Ecto neural progenitor cell (in vitro differentiated cells): ENCODE data around the gene EPN2.

Experiments used
- DNase-seq: peaks from one replicate; pipeline ENCODE4 v3.0.0-alpha.2; 2018; ENCODE audit warnings: low spot score

The EPN2 gene

DNA sequence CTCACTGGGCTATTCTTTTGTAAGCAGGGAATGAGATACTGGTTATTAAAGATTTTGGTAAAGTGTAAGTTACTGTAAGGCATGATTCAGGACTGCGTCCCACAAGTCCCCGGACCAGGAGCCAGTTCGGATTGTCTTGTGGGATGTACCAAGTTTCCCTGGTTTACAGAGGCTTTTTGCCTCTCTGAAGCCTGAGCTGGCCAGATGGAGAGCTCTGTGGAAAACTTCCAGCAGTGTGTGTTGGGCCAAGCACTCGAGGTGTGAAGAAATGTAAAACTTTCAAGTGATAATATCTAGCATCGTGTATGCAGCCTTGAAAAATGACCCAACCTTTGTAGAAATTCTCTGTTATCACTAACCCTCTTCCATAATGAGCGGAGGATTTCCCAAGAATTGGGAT lies 2.4 kb downstream of the EPN2 start:
- DNase-seq = no peak

DNA sequence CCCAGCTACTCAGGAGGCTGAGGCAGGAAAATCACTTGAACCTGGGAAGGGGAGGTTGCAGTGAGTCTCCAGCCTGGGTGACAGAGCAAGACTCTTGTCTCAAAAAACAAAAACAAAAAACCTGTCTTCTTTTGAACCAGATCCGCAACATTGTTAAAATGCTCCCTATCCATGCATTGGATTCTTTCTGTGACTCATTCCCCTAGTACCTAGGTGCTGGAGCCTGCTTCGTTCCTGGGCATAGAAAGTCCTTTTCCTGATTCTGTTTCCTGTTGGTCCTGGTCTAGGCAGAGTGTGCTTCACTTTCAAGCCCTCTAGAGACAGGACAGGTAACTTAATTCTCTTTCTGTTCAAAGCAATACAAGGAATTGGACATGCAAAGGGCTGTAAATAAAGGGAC lies 5.2 kb downstream of the EPN2 start:
- no peak for DNase-seq

DNA sequence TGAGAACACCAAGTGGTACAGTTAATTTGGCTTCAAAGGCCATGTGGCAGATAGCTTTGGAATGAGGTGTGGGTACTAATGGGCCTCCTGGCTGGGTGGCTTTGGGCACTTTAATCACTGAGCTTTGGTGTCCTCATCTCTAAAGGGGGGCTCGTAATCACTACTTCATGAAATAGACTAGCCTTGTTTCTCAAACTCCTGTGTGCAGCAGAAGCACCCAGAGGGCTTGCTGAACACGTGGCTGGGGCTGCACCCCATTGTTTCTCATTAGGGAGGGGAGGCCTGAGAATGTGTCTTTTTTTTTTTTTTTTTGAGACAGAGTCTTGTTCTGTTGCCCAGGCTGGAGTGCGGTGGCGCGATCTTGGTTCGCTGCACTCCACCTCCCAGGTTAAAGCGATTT lies 5.8 kb downstream of the EPN2 start:
- DNase-seq = no peak

DNA sequence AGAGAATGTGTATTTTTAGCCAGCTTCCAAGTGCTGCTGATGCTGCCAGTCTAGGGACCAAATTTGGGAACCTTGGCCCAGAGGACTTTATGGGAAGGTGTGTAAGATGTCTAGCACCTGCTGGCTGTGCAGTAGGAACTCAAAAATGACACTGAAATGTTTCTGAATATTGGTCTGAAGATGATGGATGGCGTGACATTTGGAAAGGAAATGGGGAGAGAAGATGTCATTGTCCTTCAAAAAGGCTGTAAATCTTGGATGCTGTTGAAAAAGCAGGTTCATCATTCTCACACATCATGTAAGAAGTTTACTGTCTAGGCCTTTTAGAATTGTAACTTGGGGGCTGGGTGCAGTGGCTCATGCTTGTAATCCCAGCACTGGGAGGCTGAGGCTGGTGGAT lies 6.7 kb downstream of the EPN2 start:
- DNase-seq = no peak

DNA sequence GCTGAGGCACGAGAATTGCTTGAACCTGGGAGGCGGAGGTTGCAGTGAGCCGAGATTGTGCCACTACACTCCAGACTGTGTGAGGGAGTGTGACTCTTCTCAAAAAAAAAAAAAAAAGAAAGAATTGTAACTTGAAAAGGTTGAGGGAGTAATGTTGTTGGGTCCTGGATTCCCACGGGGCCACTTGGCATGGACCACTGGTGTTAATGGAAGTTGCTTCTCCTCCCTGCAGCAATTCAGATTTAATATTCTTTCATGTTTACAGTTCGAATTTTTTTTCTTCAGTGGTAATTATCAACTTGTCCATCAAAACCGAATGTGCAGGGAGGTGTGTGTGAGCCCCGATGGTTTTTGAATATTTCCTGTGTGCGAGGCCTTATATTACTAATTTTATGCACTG lies 7.2 kb downstream of the EPN2 start:
- DNase-seq = no peak

DNA sequence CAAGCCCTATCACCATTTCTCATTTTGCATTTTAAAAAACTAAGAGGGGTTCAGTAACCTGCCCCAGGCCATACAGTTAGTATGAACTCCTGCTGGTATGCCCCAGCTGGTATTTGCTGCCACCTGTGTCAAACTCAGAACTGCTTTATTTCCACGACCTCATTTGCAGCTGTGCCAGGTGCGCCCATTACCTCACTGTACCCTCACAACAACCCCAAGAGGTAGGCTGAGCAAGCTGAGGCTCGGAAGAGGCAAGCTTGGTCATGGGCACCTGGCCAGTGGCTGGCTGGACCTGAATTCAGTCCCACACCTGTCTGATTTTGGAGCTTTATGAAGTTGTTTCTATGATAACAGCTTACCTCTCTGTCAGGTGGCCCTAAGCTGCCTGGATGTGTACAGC lies 7.6 kb downstream of the EPN2 start:
- no peak for DNase-seq

DNA sequence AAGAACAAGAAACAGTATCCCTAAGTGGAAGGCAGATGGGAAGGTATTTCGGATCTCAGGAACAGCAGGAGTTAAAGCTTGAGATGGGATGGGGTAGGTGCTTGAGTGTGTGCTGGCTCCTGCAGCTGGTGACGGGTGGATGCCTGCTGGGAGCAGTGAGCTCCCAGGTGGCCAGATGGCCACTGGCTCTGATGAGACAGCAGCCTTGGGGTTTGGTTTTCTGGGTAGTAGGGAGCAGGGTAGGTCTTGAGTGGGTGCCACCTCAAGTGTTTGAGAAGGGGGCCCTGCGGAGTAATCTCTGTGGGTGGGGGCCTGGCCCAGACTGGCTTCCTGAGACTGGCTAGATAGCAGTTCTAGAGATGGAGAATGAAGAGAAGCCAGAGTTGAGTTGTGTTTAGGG lies 10.3 kb downstream of the EPN2 start:
- DNase-seq = no peak

DNA sequence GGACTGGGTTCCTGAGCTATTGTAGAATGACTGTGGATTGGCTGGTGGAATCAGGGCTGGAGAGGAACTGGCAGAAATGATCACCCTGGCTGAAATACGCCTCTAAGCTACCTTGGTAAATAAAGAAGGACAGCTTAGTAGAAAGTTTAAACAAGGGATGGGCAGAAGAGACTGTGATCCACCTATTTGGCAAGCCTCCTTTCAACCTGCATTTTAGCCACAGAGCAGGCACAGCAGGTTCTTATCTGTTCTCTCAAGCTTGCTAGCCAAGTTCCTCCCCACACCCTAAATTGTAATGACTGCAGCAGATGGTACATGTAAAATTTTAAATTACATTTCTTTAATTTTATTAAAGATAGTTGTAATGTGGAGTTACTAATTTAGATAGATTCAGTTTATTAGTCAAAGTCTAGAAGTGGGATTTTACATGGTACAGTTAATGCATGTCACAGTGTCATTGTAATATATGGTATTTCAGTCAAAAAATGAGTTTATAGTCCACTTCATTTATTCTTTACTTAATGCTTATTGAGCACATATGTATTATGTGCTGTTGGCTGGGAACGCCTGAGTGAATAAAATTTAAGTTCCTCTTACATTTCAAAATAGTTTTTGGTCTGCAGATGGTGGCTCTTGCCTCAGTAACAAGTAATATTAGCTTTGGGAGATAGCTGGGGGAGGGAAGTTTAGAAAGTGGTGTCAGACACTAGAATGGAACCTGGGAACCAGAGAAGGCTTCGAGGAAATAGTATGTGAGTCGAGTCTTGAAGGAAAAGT lies 11.2 kb downstream of the EPN2 start:
- DNase-seq = no peak

DNA sequence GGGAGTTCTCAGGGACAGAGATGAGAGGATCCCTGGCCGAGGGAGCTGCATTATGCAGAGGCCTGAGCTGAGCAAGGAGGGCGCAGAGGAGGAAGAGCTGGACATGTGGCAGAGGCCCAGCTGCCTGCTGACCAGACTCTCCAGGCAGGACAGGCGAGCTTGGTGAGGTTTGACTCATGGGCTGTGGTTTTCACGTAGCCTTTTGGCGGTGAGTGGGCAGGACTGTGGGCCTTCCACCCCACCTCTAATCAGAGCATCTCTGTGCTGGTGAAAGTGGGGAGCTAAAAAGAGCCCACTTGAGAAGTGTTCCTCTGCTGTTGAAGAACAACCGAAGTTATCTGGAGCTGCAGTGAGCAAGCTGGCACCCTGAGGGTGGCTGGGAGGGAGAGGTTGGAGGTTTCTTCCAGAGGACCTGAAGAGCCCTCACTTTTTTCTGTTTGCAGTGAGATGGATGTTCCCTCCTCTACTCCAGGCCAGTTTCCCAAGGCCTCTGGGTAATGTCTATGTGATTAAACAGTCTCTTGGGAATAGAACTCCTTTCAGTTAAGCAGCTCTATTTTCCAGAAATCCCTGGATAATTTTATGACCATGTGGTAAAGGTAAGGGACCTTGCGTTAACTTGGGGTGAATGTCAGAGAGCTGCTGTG lies 11.9 kb downstream of the EPN2 start:
- no peak for DNase-seq

DNA sequence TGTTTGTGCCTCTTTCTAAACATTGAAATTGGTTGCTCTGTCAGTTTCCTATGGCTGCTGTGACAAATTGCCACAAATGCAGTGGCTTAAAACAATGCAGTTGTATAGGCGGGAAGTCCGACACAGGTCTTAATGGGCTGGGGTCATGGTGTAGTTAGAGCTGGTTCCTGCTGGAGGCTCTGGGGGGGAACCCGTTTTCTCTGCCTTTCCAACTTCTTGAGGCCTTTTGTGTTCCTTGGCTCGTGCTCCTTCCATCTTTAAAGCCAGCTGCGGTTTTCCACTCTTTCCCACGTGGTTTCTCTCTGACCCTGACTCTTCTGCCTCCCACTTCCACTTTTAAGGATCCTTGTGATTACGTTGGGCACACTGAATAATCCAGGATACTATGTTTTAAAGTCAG lies 12.5 kb downstream of the EPN2 start:
- no peak for DNase-seq

DNA sequence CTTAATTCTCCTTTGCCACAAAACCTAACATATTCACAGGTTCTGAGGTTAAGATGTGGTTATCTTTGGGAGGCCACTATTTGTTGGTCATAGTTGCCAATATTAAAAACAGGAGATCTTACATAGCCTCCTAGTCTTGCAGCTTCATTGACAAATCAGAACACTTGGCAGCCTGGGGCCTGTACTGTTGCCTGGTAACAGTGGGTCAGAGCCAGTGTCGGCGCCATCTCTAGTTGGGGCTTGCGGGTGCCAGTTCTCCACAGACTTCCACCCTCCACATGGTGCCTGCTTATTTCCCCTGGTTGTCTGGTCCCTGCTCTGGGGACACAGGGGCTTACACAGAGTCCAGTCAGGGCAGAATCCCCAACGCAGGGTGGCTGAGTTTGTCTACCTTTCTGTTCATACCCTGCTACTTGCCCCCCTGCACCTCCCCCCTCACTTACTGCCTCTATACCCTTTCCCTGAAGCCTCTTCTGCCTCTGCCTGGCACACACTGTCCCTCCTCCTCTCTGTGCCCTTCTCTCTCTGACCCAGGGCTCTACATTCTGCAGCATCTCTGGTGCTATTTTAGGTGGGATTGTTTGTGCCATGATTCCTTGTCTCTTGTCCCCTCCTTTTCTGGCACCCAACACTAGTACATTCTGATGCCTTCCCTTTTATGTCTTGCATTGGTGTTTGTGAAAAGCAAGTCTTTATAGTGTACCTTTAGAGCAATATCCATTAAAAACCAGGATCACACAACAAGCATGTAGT lies 13.4 kb downstream of the EPN2 start:
- DNase-seq = no peak

DNA sequence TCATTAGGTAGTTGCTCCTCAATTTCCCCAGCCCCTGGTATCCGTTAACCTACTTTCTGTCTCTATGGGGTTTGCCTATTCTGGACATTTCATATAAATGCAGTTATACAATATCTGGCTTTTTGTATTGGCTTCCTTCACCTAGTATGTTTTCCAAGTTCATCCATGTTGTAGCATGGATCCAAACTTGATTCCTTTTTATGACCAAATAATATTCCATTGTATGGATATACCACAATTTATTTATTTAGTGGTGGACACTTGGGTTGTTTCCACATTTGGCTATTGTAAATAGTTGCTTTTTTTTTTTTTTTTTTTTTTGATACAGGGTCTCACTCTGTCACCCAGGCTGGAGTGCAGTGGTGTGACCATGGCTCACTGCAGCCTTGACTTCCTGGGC lies 15.9 kb downstream of the EPN2 start:
- no peak for DNase-seq

DNA sequence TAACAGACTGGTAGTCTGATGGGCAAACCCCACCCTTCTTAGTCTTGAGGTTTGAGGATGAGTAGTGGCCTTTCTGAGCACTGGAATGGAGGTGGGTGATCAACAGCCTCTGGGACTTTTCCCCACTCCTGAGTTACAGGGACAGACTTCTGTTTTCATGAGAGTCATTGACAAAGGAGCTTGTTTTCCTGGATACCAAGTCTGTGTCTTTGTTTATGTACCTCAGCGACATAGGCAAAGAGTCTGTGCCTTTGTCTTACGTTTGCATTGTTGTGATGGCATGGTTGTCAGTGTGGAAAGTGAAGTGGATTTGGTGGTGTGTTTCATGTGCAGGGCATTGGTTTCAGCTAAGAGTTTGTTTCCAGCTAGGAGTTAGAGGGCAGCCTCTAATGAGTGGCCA lies 17.5 kb downstream of the EPN2 start:
- no peak for DNase-seq

DNA sequence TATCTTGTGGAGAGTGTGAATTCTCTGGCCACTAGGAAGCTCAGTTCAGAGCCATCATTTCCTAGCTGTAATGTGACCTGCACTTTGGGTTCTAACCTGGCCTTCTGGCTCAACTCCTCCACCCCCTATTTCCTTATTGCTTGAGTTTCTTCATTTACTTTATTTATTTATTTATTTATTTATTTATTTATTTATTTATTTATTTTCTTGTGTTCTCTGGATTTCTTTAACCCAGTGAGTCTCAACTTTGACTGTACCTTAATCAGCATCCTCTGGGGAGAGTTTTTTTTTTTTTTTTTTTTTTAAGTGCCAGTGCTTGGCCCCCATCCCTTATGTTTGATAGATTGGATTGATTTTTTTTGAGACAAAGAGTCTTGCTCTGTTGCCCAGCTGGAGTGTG lies 18.1 kb downstream of the EPN2 start:
- no peak for DNase-seq

DNA sequence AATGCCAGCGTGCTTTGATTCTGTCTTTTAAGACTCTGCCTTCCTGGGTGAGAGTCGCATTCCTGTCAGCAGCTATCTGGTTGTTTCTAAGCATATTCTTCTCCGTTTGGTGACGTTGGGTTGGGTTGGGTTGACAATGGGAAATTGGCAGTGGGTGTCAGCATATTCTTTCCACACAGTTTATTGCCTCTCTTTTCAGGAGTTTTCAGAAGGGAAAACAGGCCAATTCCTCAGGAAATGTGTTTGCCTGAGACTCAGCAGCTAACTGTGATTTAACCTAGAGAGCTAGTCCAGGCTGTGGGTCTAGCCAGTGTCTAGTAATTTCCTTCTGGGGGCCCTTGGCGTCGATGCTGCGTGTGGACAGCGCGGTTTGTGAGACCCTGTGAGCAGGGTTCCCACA lies 21.2 kb downstream of the EPN2 start:
- no peak for DNase-seq

DNA sequence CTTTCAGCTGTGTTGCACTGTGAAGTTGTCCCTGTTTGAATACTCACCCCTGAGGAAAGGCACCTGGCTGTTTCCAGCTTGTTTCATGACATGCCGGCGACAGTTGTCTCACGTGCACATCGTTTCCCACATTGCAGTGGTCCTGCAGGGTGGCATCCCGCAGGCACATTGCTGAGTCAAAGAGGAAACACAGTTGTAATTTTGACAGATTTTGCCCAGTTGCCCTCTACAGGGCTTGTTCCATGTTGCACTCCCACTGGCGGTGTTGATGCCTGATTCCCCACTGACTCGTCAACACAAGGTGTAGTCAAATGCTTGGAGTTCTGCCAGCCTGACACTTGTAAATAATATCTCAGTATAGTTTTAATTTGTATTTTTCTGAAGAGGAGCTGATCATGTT lies 23.8 kb downstream of the EPN2 start:
- no peak for DNase-seq

DNA sequence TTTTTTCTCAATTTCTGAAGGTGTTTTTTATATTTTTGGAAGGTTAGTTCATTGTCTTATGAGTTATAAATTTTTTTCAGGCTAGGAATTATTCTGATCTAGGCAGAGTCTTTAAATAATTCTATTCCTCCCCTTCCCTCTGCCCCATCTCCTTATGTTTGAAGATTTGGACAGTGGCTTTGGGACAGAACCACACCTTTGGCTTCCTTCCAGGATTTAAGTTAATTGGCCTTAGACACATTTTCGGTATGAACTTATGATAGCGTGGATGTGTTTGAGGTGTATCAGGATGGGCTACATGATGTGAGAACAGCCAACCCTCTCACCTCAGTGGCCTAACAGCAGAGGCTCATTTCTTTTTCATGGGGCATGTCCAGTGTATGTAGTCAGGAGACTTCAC lies 24.3 kb downstream of the EPN2 start:
- DNase-seq = no peak

DNA sequence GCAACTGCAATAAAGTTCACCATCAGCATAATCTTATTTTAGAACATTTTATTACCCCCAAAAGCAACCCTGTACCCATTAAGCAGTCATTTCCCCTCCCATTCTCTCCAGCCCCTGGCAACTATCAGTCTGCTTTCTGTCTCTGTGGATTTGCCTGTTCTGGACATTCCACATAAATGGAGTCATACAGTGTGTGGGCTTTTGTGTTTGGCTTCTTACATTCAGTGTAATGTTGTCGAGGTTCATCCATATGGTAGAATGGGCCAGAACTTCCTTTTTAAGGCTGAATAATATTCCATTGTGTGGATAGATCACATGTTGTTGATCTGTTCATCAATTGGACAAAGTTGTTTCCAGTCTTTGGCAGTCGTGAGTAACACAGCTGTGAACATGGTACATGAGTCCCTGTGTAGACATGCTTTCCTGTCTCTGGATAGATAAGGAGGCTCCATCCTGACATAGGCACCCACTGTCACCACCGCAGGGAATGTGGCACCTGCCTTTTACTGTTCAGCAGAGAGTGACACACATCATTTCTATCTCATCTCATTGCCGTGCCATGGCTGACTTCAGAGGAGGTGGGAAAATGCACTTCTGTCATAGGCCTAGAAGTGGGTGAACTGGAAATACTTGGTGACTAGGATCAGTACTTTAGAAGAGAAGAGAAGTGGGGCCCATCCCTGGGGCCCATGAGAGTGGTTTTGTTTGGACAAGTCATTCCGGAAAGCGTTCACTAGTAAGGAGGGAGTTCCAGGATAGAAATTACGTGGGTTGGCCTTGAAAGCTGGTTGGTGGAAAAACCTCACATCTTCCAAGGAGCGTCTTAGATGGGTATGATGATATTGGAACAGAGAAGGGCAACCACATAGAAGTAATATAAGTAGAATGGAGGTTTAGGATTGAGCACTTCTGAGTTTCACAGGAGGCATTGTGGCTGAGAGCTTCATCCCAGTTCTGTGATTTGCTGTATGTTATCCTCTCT lies 25.8 kb downstream of the EPN2 start:
- no peak for DNase-seq

DNA sequence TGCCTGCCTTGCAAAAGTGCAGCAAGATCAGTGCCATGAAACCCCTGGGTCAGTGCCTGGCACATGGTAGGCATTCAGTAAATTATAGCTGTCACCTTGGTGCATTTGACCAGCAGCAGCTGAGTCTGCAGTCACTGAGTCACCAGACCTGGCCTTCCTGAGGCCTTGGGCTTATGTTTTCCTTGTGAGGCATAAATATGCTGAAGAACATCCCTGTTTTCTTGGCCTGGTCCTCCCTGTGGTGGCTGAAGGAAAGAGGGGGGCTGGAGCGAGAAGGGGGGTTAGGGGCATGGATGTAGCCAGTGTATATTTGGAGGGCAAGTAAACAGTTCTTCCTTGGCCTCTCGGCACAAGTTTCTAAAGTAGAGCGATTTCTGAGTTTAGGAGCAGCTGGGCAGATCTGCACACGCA lies 26.5 kb downstream of the EPN2 start:
- no peak for DNase-seq

DNA sequence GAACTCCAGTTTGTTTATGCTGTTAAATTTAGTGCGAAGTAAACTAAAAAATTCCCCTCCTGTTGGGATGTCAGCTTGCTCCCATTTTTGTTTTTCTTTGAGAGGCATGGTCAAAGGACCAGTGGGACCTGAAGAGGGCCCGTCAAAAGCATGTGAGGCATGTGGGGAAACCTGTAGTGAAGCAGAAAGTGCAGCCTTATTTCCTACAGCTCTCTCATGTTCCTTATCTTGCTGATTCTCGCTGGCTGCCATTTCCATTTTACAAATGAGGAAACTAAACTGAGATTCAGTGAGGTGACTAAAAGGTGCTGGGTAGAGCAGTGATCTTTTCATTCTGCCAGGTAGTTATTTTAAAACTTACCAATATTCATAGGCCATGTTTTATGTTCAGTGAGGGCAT lies 27.1 kb downstream of the EPN2 start:
- no peak for DNase-seq

DNA sequence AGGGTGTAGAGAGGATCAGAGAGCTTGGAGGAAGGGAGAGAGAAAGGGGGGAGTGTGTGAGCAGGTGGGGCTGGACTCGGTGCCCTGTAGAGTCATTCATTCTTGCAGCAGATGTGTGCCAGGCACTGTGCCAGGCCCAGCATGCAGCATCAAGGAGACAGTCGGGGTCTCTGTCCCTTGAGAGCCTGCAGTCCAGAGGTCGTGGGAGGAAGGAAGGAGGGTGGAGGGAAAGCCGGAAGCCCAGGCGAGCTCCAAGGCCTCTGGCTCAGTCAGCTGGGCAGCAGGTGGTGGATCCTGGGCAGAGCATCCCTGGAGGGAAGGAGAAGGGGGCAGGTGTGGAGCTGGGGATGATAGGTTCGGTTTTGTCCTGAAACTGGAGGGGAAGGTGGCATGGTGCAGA lies 27.5 kb downstream of the EPN2 start:
- no peak for DNase-seq

DNA sequence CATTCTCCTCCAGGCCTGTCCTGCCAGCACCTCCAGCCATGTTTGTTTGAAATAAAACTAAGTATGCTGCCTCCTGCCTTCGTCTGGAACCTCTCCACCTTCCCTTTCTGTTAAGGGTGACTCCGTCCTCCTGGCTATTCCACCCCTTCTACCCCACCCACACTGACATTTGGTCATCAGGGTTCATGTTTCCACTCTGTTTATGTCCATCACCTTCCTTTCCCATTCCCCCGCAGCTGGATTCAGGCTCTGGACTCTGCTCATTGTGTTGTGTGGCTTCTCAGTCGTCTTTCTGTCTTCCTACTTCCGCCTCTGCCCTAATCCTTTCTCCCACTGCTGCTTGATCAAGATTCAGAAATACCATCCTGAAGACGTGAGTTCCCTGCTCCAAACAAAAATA lies 28.6 kb downstream of the EPN2 start:
- DNase-seq = no peak
